A549 (cell line): Measurements from ENCODE around the gene SEC14L5. TPM values are rescaled to one million over a fixed set of nuclear protein-coding genes. Genes with fewer than 3 reads are reported as not detected.

Experiments used
- ATAC-seq, 2 experiments: fragments of 200-7000 bp in 1 of 2; fragments of >200 bp in 1 of 2; cut with Nextera tagmentation in 1 of 2; cut with Tn5 transposase in 1 of 2; 3 replicates each; pipeline versions ENCODE4 v1.8.0 to v1.9.1; 2018 to 2020; ENCODE audit warnings: mild to moderate bottlenecking in 1 of 2, moderate library complexity in 1 of 2
- CTCF ChIA-PET: fragments of 300-600 bp; sonication (Branson Sonifier 250); formaldehyde crosslinking; extraction: SDS; loops from one replicate; lab custom pipeline; 2021; ENCODE audit warnings: antibody characterized with exemption, inconsistent platforms; lab: Yijun Ruan, JAX
- POLR2A ChIA-PET: fragments of 350-600 bp; formaldehyde crosslinking; extraction: SDS; loops from one replicate; lab custom pipeline; 2021; ENCODE audit warnings: antibody characterized with exemption, inconsistent platforms; lab: Yijun Ruan, JAX
- DNase-seq, 2 experiments: peaks; one replicate each; pipeline versions ENCODE4 v3.0.0 to v3.0.0-alpha.2; 2011 to 2016; ENCODE audit warnings: low read depth in 1 of 2, low spot score in 1 of 2
- FAIRE-seq: peaks from 2 replicates; lab custom pipeline; 2011; peaks lifted over from hg19 to GRCh38; lab: Jason Lieb, UNC
- H3K27ac ChIP-seq, 2 experiments: fragments of >200 bp; sonication (Bioruptor Twin); formaldehyde crosslinking; 3 replicates each; pipeline ENCODE4 v1.5.1; 2016 to 2017
- H3K4me1 ChIP-seq: fragments of >200 bp; sonication (Bioruptor Twin); formaldehyde crosslinking; 3 replicates; pipeline ENCODE4 v1.6.1; 2016
- H3K4me2 ChIP-seq: fragments of >200 bp; sonication (Bioruptor Twin); formaldehyde crosslinking; 3 replicates; pipeline ENCODE4 v1.6.1; 2016
- H3K4me3 ChIP-seq: fragments of >200 bp; sonication (Bioruptor Twin); formaldehyde crosslinking; 3 replicates; pipeline ENCODE4 v1.5.1; 2016
- H3K9me3 ChIP-seq: fragments of >200 bp; sonication (Bioruptor Twin); formaldehyde crosslinking; 3 replicates; pipeline ENCODE4 v1.6.1; 2016
- BHLHE40 ChIP-seq: IDR thresholded peaks from 2 replicates; pipeline ENCODE4 v1.6.1; 2012; ENCODE audit warnings: low read depth, low read length, inconsistent platforms
- CEBPB ChIP-seq, 2 experiments: fragments of >200 bp in 1 of 2; sonication (Bioruptor Twin) in 1 of 2; formaldehyde crosslinking in 1 of 2; IDR thresholded peaks; 2 replicates each; pipeline ENCODE4 v1.6.1; 2012 to 2016
- CHD2 ChIP-seq: fragments of 150-350 bp; IDR thresholded peaks from 2 replicates; pipeline ENCODE4 v1.6.1; 2014; ENCODE audit warnings: low read length; ENCODE audit not compliant: partially characterized antibody
- CHD4 ChIP-seq: fragments of 200-600 bp; sonication (generic); IDR thresholded peaks from 2 replicates; pipeline ENCODE4 v1.6.1; 2016; ENCODE audit warnings: antibody characterized with exemption, mild to moderate bottlenecking, borderline replicate concordance
- E2F6 ChIP-seq: IDR thresholded peaks from 2 replicates; pipeline ENCODE4 v1.6.1; 2012; ENCODE audit warnings: low read depth, borderline replicate concordance
- EHF ChIP-seq: fragments of 250-450 bp; sonication (Bioruptor Pico); IDR thresholded peaks from 2 replicates; pipeline ENCODE4 v1.5.0; 2020; ENCODE audit warnings: mild to moderate bottlenecking
- ESRRA ChIP-seq: fragments of 150-350 bp; IDR thresholded peaks from 2 replicates; pipeline ENCODE4 v1.6.1; 2014; ENCODE audit warnings: mild to moderate bottlenecking, low read length, borderline replicate concordance
- FOXS1 ChIP-seq: fragments of 250-450 bp; sonication (Bioruptor Pico); IDR thresholded peaks from 2 replicates; pipeline ENCODE4 v1.5.0; 2020; ENCODE audit warnings: mild to moderate bottlenecking, moderate library complexity
- HDAC2 ChIP-seq: fragments of 200-600 bp; sonication (generic); IDR thresholded peaks from 2 replicates; pipeline ENCODE4 v1.6.1; 2016
- HOXB5 ChIP-seq: fragments of 250-450 bp; sonication (Bioruptor Pico); IDR thresholded peaks from 2 replicates; pipeline ENCODE4 v1.5.0; 2020; ENCODE audit warnings: mild to moderate bottlenecking, moderate library complexity
- JUN ChIP-seq, 2 experiments: fragments of >200 bp; sonication (Bioruptor Twin); formaldehyde crosslinking; IDR thresholded peaks; 2 replicates in 1 of 2; 3 replicates in 1 of 2; pipeline ENCODE4 v1.6.1; 2016 to 2017
- JUNB ChIP-seq: fragments of >200 bp; sonication (Bioruptor Twin); formaldehyde crosslinking; IDR thresholded peaks from 2 replicates; pipeline ENCODE4 v1.6.1; 2016
- MAFK ChIP-seq: fragments of 450-650 bp; IDR thresholded peaks from 2 replicates; pipeline ENCODE4 v1.6.1; 2014; ENCODE audit not compliant: partially characterized antibody
- MAX ChIP-seq: IDR thresholded peaks from 2 replicates; pipeline ENCODE4 v1.6.1; 2012
- NFE2L2 ChIP-seq: fragments of 150-350 bp; conservative IDR thresholded peaks from 2 replicates; pipeline ENCODE4 v1.6.1; 2014; ENCODE audit warnings: low read length
- PHF8 ChIP-seq: fragments of 200-600 bp; sonication (generic); IDR thresholded peaks from 2 replicates; pipeline ENCODE4 v1.6.1; 2016; ENCODE audit warnings: low read depth, mild to moderate bottlenecking, antibody characterized with exemption, moderate library complexity, borderline replicate concordance
- SMC3 ChIP-seq: fragments of >200 bp; sonication (Bioruptor Twin); formaldehyde crosslinking; IDR thresholded peaks from 3 replicates; pipeline ENCODE4 v1.6.1; 2018; ENCODE audit warnings: inconsistent platforms
- TP53 ChIP-seq: fragments of 250-450 bp; sonication (Bioruptor Pico); IDR thresholded peaks from 2 replicates; pipeline ENCODE4 v1.5.0; 2021; ENCODE audit warnings: mild to moderate bottlenecking, moderate library complexity
- ZFP36 ChIP-seq: fragments of 450-650 bp; IDR thresholded peaks from 2 replicates; pipeline ENCODE4 v1.6.1; 2014; ENCODE audit warnings: borderline replicate concordance; ENCODE audit not compliant: partially characterized antibody
- WGBS: methylation state at CpG from one replicate; pipeline ENCODE4 v1.1.6; 2017; ENCODE audit errors: missing lambda C conversion rate; 5-methylcytosine and 5-hydroxymethylcytosine counted together
- polyA plus RNA-seq, 4 experiments: library from polyadenylated mRNA; depleted of rRNA in 3 of 4; stranded (reverse); fragments of >200 nt; fragmentation: RNase III in 1 of 4; extraction: RNeasy Plus Mini Kit Qiagen cat#74134 plus additional on column Dnase treatment in 1 of 4; gene quantifications; 2 replicates in 3 of 4; 3 replicates in 1 of 4; pipeline ENCODE4 v1.2.3, GENCODE V29; 2011 to 2017
- TF ChIP-seq, protein P1 (sequence below): fragments of 450-650 bp; IDR thresholded peaks from 2 replicates; pipeline ENCODE4 v1.6.1; 2014; ENCODE audit warnings: antibody characterized with exemption
- TF ChIP-seq, protein P2 (sequence below): fragments of 200-600 bp; sonication (generic); IDR thresholded peaks from 2 replicates; pipeline ENCODE4 v1.6.1; 2016; ENCODE audit warnings: antibody characterized with exemption, mild to moderate bottlenecking, moderate library complexity

SEC14L5 gene
- polyA plus RNA-seq, 2 of the 4 experiments (the other 2 are of a cell fraction) = 0.03 to 0.05 TPM

- TF ChIP-seq EHF (CRISPR knock-in tag) = no peak
- no peak for TF ChIP-seq CHD2
- TF ChIP-seq FOXS1 (CRISPR knock-in tag) = no peak
- no peak for TF ChIP-seq PHF8
- no peak for TF ChIP-seq E2F6
- TF ChIP-seq HDAC2 = no peak
These were observed 52.6 kb downstream of the SEC14L5 start (continued) for GRCh38 chr16:5010576-5011329.

DNA sequence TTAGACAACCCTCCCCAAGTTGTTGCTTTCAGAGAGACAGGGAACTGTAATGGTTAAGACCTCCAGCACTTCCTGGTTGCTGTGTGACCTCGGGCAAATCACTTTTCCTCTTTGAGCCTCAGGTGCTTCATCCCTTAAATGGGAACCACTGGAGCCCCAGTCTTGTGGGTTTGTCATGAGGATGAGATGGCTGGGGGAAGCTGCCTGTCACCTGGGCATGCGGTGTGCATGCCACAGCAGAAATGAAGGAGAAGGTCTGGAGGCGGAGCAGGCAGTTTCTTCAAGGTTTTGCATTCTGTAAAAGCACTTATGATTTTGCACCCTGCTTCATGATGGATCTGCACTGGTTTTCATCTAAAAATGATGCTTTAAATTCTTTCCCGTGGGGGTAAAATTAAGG lies 53.5 kb downstream of the SEC14L5 start:
- DNase-seq (no peak), FAIRE-seq (no peak), ATAC-seq (no peak)
- TF ChIP-seq TP53 (CRISPR knock-in tag) = no peak
- no peak for TF ChIP-seq BHLHE40
- Histone ChIP-seq H3K4me2 (no peak overlapping the region), H3K4me1 (no peaks in the 10 kb centered on the region), H3K4me3 (no peak overlapping the region), H3K27ac (no peak overlapping the region), H3K9me3 (no peaks in the 10 kb centered on the region)
- ChIA-PET CTCF (interaction anchor here (0.6 to 1.9 kb wide), 4 partner anchors 9 to 505 kb away, joined by 3 to 6 read pairs (median 3); no protein-coding TSS in a partner anchor), POLR2A (no interaction called here)
- 49% methylated on average over 4 of the region's 4 CpGs for WGBS

DNA sequence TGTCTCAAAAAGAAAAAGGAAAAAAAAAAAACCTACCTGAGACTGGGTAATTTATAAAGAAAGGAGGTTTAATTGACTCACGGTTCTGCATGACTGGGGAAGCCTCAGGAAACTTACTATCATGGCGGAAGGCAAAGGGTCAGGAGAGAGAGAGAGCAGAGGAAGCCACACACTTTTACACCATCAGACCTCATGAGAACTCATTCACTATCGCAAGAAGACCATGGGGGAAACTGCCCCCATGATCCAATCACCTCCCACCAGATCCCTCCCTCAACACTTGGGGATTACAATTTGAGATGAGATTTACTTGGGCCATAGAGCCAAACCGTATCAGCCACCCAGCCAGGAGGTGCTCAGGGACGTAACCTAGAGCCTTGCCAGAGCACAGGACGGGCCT lies 54.8 kb downstream of the SEC14L5 start:
- H3K4me3 ChIP-seq = no peak overlapping the region
- WGBS = 52% methylated on average over 6 of the region's 6 CpGs

DNA sequence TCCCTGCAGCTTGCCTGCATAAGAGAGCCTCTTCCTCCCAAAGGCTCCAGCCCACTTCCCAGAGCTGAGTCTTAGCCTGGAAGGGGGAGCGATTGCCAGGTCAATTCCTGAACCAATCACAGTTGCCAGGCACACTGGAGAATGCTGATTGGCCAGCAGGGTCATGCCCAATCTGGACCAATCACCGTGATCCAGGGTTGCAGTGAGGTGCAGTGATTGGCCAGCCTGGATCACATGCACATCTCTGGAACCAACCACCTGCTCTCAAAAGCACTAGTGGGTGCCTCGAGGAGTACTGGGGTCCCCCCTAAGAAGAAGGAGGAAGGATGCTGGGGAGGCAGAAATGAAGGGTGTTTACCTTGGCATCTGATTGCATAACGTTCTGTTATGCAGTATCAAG lies 57.2 kb downstream of the SEC14L5 start:
- no peaks in the 10 kb centered on the region for H3K9me3 ChIP-seq
- H3K27ac ChIP-seq = no peak overlapping the region
- no peak for TF ChIP-seq MAFK
- TF ChIP-seq, protein P1, sequence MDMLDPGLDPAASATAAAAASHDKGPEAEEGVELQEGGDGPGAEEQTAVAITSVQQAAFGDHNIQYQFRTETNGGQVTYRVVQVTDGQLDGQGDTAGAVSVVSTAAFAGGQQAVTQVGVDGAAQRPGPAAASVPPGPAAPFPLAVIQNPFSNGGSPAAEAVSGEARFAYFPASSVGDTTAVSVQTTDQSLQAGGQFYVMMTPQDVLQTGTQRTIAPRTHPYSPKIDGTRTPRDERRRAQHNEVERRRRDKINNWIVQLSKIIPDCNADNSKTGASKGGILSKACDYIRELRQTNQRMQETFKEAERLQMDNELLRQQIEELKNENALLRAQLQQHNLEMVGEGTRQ = peak; percentile 59
- TF ChIP-seq, all 56 proteins: peak for 1
- no peaks in the 10 kb centered on the region for H3K4me1 ChIP-seq
- ChIA-PET POLR2A (no interaction called here), CTCF (no interaction called here)
- WGBS = 24% methylated on average over 3 of the region's 4 CpGs
- DNase-seq (peak in 1 of 2 experiments; percentile 23), FAIRE-seq (no peak), ATAC-seq (peak in 1 of 2 experiments; percentile 60; a peak in 3 of 6 replicates)
- no peak overlapping the region for H3K4me3 ChIP-seq
- H3K4me2 ChIP-seq = no peak overlapping the region

More for the DNA sequence above, 54.8 kb downstream of the SEC14L5 start:
- no peak for FAIRE-seq
- CTCF ChIA-PET = no interaction called here
- POLR2A ChIA-PET = no interaction called here
- H3K4me2 ChIP-seq = no peak overlapping the region
- no peak overlapping the region for H3K27ac ChIP-seq
- TF ChIP-seq E2F6 (no peak), SMC3 (no peak), HOXB5 (CRISPR knock-in tag) (no peak), CEBPB (IDR thresholded peaks at IDR 0.05) (no peak), JUN (IDR thresholded peaks at IDR 0.05) (no peak), ESRRA (no peak)
- ATAC-seq = no peak
- DNase-seq = no peak
- H3K9me3 ChIP-seq = no peaks in the 10 kb centered on the region
- no peaks in the 10 kb centered on the region for H3K4me1 ChIP-seq

- DNase-seq (no peak), ATAC-seq (no peak), FAIRE-seq (no peak)
- Histone ChIP-seq H3K4me3 (no peak overlapping the region), H3K27ac (no peak overlapping the region), H3K4me1 (no peaks in the 10 kb centered on the region), H3K4me2 (no peak overlapping the region), H3K9me3 (no peaks in the 10 kb centered on the region)
- WGBS = 0% methylated on average over 1 of the region's 4 CpGs
- CTCF ChIA-PET = no interaction called here
- POLR2A ChIA-PET = no interaction called here
- no peak for TF ChIP-seq ZFP36
- TF ChIP-seq HDAC2 = no peak
- TF ChIP-seq NFE2L2 = no peak
- no peak for TF ChIP-seq MAX
- TF ChIP-seq, protein P2, sequence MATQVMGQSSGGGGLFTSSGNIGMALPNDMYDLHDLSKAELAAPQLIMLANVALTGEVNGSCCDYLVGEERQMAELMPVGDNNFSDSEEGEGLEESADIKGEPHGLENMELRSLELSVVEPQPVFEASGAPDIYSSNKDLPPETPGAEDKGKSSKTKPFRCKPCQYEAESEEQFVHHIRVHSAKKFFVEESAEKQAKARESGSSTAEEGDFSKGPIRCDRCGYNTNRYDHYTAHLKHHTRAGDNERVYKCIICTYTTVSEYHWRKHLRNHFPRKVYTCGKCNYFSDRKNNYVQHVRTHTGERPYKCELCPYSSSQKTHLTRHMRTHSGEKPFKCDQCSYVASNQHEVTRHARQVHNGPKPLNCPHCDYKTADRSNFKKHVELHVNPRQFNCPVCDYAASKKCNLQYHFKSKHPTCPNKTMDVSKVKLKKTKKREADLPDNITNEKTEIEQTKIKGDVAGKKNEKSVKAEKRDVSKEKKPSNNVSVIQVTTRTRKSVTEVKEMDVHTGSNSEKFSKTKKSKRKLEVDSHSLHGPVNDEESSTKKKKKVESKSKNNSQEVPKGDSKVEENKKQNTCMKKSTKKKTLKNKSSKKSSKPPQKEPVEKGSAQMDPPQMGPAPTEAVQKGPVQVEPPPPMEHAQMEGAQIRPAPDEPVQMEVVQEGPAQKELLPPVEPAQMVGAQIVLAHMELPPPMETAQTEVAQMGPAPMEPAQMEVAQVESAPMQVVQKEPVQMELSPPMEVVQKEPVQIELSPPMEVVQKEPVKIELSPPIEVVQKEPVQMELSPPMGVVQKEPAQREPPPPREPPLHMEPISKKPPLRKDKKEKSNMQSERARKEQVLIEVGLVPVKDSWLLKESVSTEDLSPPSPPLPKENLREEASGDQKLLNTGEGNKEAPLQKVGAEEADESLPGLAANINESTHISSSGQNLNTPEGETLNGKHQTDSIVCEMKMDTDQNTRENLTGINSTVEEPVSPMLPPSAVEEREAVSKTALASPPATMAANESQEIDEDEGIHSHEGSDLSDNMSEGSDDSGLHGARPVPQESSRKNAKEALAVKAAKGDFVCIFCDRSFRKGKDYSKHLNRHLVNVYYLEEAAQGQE = no peak
- no peak for TF ChIP-seq CHD4
- TF ChIP-seq E2F6 = no peak
- no peak for TF ChIP-seq JUN (IDR thresholded peaks at IDR 0.05)
- TF ChIP-seq JUNB = no peak
These were observed 57.8 kb downstream of the SEC14L5 start for GRCh38 chr16:5015887-5016286.
